KOPT-K1 (cell line): Measurements from ENCODE around the gene WWC2.

Experiments used
- H3K27ac ChIP-seq: fragments of 200-600 bp; sonication (generic); 2 replicates; pipeline ENCODE4 v1.5.1; 2016; ENCODE audit warnings: antibody characterized with exemption, mild to moderate bottlenecking, low read depth, low read length; ENCODE audit not compliant: poor library complexity, severe bottlenecking
- H3K36me3 ChIP-seq: fragments of 200-600 bp; sonication (generic); 2 replicates; pipeline ENCODE4 v1.5.1; 2017; ENCODE audit warnings: antibody characterized with exemption, mild to moderate bottlenecking, low read length, moderate library complexity; ENCODE audit not compliant: insufficient read depth
- H3K9me3 ChIP-seq: fragments of 200-600 bp; sonication (generic); 2 replicates; pipeline ENCODE4 v1.5.1; 2017; ENCODE audit warnings: antibody characterized with exemption, low read length, mild to moderate bottlenecking; ENCODE audit not compliant: insufficient read depth, poor library complexity, severe bottlenecking

WWC2 gene

GRCh38 chr4:183362916-183363542 is 264.0 kb downstream of the WWC2 start:
- no peaks in the 10 kb centered on the region for H3K9me3 ChIP-seq
- H3K27ac ChIP-seq = no peak overlapping the region
- no peaks in the 10 kb centered on the region for H3K36me3 ChIP-seq

GRCh38 chr4:183364025-183364424 is 265.0 kb downstream of the WWC2 start:
- Histone ChIP-seq H3K27ac (no peak overlapping the region), H3K9me3 (no peaks in the 10 kb centered on the region), H3K36me3 (no peaks in the 10 kb centered on the region)

- Histone ChIP-seq H3K9me3 (no peaks in the 10 kb centered on the region), H3K27ac (no peak overlapping the region), H3K36me3 (no peaks in the 10 kb centered on the region)
These were observed 267.3 kb downstream of the WWC2 start for GRCh38 chr4:183366206-183366835.

- H3K9me3 ChIP-seq = peaks cover 8% of the 10 kb centered on the region
- no peaks in the 10 kb centered on the region for H3K36me3 ChIP-seq
- H3K27ac ChIP-seq = no peak overlapping the region
These were observed 270.0 kb downstream of the WWC2 start for GRCh38 chr4:183369073-183369472.
